Endothelial cell of umbilical vein (primary cell): ENCODE data around the gene ACADVL. TPM values are rescaled to one million over a fixed set of nuclear protein-coding genes. Genes with fewer than 3 reads are reported as not detected.

Source experiments
- BruUV-seq: library from RNA; stranded (reverse); fragments of 400-500 nt; replicated peaks from 2 replicates; lab custom pipeline; 2021; lab: Mats Ljungman, UMichigan
- CTCF ChIA-PET: fragments of 300-600, 350-600 bp; sonication (Branson Sonifier 250); formaldehyde crosslinking; loops from one replicate; lab custom pipeline; 2021; ENCODE audit warnings: antibody characterized with exemption, inconsistent platforms; lab: Charles Lee
- POLR2A ChIA-PET: fragments of 300-600, 350-600 bp; sonication (Branson Sonifier 250); formaldehyde crosslinking; loops from one replicate; lab custom pipeline; 2021; ENCODE audit warnings: antibody characterized with exemption, inconsistent platforms; lab: Charles Lee
- DNase-seq: peaks from one replicate; pipeline ENCODE4 v3.0.0-alpha.2; 2011; ENCODE audit warnings: low read depth, low spot score
- FAIRE-seq: peaks from 2 replicates; lab custom pipeline; 2011; peaks lifted over from hg19 to GRCh38; lab: Jason Lieb, UNC
- H2AFZ ChIP-seq: 2 replicates; pipeline ENCODE4 v1.6.0; 2012; ENCODE audit warnings: low read depth, low read length, control low read depth, inconsistent platforms
- H3K27ac ChIP-seq: 2 replicates; pipeline ENCODE4 v1.5.1; 2011; ENCODE audit warnings: low read depth, mild to moderate bottlenecking, control low read depth, low read length, moderate library complexity; ENCODE audit not compliant: insufficient read depth
- H3K27me3 ChIP-seq, 2 experiments: 2 replicates each; pipeline versions ENCODE4 v1.6.0 to v1.6.1; 2011; ENCODE audit warnings: low read length in 2 of 2, mixed read lengths in 1 of 2; ENCODE audit not compliant: control insufficient read depth in 2 of 2, insufficient read depth in 2 of 2
- H3K36me3 ChIP-seq, 2 experiments: 2 replicates in 1 of 2; 3 replicates in 1 of 2; pipeline ENCODE4 v1.5.1; 2011; ENCODE audit warnings: low read length in 2 of 2, mild to moderate bottlenecking in 1 of 2, moderate library complexity in 1 of 2; ENCODE audit not compliant: control insufficient read depth in 2 of 2, insufficient read depth in 2 of 2; ENCODE audit errors: extremely low read depth in 1 of 2
- H3K4me1 ChIP-seq: 3 replicates; pipeline ENCODE4 v1.5.1; 2011; ENCODE audit warnings: mild to moderate bottlenecking, low read length; ENCODE audit not compliant: control insufficient read depth, insufficient read depth; ENCODE audit errors: extremely low read depth
- H3K4me2 ChIP-seq: 2 replicates; pipeline ENCODE4 v1.6.1; 2011; ENCODE audit warnings: low read length, control low read depth, mixed read lengths; ENCODE audit not compliant: insufficient read depth
- H3K4me3 ChIP-seq, 3 experiments: fragments of 200-600 bp in 1 of 3; sonication (generic), shearing (Covaris generic) in 1 of 3; replicated peaks in 1 of 3; 2 replicates each; pipeline ENCODE4 v1.5.1; 2011 to 2016; ENCODE audit warnings: control low read depth in 3 of 3, low read length in 3 of 3, mild to moderate bottlenecking in 2 of 3, inconsistent platforms in 1 of 3, low read depth in 1 of 3, moderate library complexity in 1 of 3; ENCODE audit not compliant: insufficient read depth in 1 of 3
- H3K79me2 ChIP-seq: 2 replicates; pipeline ENCODE4 v1.6.0; 2012; ENCODE audit warnings: low read length, inconsistent platforms; ENCODE audit not compliant: control insufficient read depth, insufficient read depth
- H3K9ac ChIP-seq: replicated peaks from 2 replicates; pipeline ENCODE3; 2011; ENCODE audit warnings: low read length, control low read depth; ENCODE audit not compliant: insufficient read depth; ENCODE audit errors: extremely low read depth
- H3K9me1 ChIP-seq: replicated peaks from 3 replicates; pipeline ENCODE4 v1.6.0; 2011; ENCODE audit warnings: mild to moderate bottlenecking, low read length; ENCODE audit not compliant: control insufficient read depth, insufficient read depth; ENCODE audit errors: extremely low read depth
- H3K9me3 ChIP-seq: replicated peaks from 2 replicates; pipeline ENCODE4 v1.5.1; 2012; ENCODE audit warnings: low read length, inconsistent platforms; ENCODE audit not compliant: control insufficient read depth, insufficient read depth
- H4K20me1 ChIP-seq: replicated peaks from 2 replicates; pipeline ENCODE3; 2011; ENCODE audit warnings: mild to moderate bottlenecking, low read length; ENCODE audit not compliant: control insufficient read depth, insufficient read depth; ENCODE audit errors: extremely low read depth
- CTCF ChIP-seq, 2 donors: IDR thresholded peaks; 1 replicate in 1 of 2; 2 replicates in 1 of 2; pipeline ENCODE4 v1.5.1; 2011; ENCODE audit warnings: low read length in 2 of 2, mild to moderate bottlenecking in 2 of 2, moderate library complexity in 2 of 2, control low read depth in 1 of 2, inconsistent platforms in 1 of 2, low read depth in 1 of 2; ENCODE audit not compliant: insufficient read depth in 1 of 2; ENCODE audit errors: extremely low read depth in 1 of 2
- EZH2 ChIP-seq: IDR thresholded peaks from 2 replicates; pipeline ENCODE4 v1.6.1; 2012; ENCODE audit warnings: borderline replicate concordance, low read depth, mild to moderate bottlenecking, moderate library complexity, low read length, inconsistent platforms; ENCODE audit not compliant: severe bottlenecking
- FOS ChIP-seq: IDR thresholded peaks from 2 replicates; pipeline ENCODE4 v1.6.1; 2011; ENCODE audit warnings: mild to moderate bottlenecking, low read length, moderate library complexity, borderline replicate concordance; ENCODE audit not compliant: insufficient read depth
- GATA2 ChIP-seq: IDR thresholded peaks from 2 replicates; pipeline ENCODE4 v1.7.0; 2011; ENCODE audit warnings: low read depth, mild to moderate bottlenecking, moderate library complexity, mixed read lengths, low read length; ENCODE audit not compliant: insufficient read length, insufficient read depth
- JUN ChIP-seq: IDR thresholded peaks from 2 replicates; pipeline ENCODE4 v1.6.1; 2011; ENCODE audit warnings: borderline replicate concordance, low read depth; ENCODE audit not compliant: insufficient read length, insufficient read depth
- MYC ChIP-seq: IDR thresholded peaks from one replicate; pipeline ENCODE4 v1.6.1; 2011; ENCODE audit warnings: mild to moderate bottlenecking, low read depth, low read length
- POLR2A ChIP-seq: IDR thresholded peaks from 2 replicates; pipeline ENCODE4 v1.6.1; 2012; ENCODE audit warnings: low read depth, mild to moderate bottlenecking, control low read depth, low read length
- POLR2AphosphoS5 ChIP-seq: IDR thresholded peaks from 2 replicates; pipeline ENCODE4 v1.6.1; 2012; ENCODE audit warnings: low read depth, mild to moderate bottlenecking, control low read depth, low read length, moderate library complexity; ENCODE audit not compliant: insufficient read depth
- dilution Hi-C: fragments of 300-500 bp; cut with MboI; formaldehyde crosslinking; loops from one replicate; pipeline ENCODE4 v1.15.0; 2019; ENCODE audit warnings: low sequenced_read_pairs; ENCODE audit not compliant: extremely low pct_ligation_motif_present
- intact Hi-C: fragments of 100-400 bp; cut with micrococcal nuclease; formaldehyde crosslinking; loops from one replicate; pipeline ENCODE4 v1.10.0; 2022
- polyA plus RNA-seq, 4 experiments: library from polyadenylated mRNA; depleted of rRNA in 3 of 4; stranded (reverse) in 3 of 4; unstranded in 1 of 4; fragments of >200 nt; gene quantifications; 2 replicates each; pipeline versions ENCODE4 v1.2.1 to v1.2.3, GENCODE V29; 2011 to 2012; ENCODE audit warnings: missing spikeins in 1 of 4
- total RNA-seq: library from RNA; stranded (reverse); gene quantifications from 2 replicates; pipeline ENCODE4 v1.2.3, GENCODE V29; 2021
- TF ChIP-seq, protein P1 (sequence below): IDR thresholded peaks from 2 replicates; pipeline ENCODE4 v1.6.1; 2011; ENCODE audit not compliant: insufficient read depth, insufficient read length

Gene ACADVL
- total and polyA plus RNA-seq, 2 donors (not counting 3 experiments of a cell fraction or from before 2014, with no cell fraction given): 308 to 376 TPM

DNA sequence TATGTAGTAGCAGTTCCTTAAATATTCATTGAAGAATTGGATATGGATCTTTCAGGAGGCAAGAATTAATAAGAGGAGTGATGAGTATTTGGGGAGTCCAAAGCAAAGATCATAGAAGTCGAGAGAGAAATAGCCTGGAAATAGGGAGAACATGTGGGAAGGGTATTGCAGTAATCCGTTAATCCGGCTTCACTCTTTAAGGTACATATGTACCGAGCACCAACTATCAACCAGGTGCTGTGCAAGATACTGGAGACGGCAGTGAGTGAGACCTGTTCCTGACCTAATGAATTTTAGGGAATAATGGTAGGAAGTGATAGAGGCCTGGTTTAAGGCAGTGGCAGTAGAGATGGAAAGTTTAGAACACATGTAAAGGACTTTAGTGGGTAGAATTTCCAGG, 33.3 kb downstream of the ACADVL start:
- peak overlapping the region; percentile 57 to 82 (median 65) for H3K4me3 ChIP-seq
- H3K4me2 ChIP-seq: peak overlapping the region; percentile 90
- FAIRE-seq (no peak), DNase-seq (no peak)
- H3K79me2 ChIP-seq: peaks cover 48% of the 10 kb centered on the region
- no peak for TF ChIP-seq POLR2AphosphoS5
- H3K9me1 ChIP-seq: no peaks in the 10 kb centered on the region
- CTCF ChIA-PET: no interaction called here
- peaks cover 3 to 16% of the 10 kb centered on the region in 2 experiments for H3K36me3 ChIP-seq
- intact Hi-C loops (loop anchor here (5.0 kb wide), 1 partner anchor 184 kb away; the partner anchor contains the start of genes FGF11 and TMEM102), dilution Hi-C loops (no loop called here)
- H2AFZ ChIP-seq: no peak overlapping the region
- BruUV-seq: no TSS peak
- no peaks in the 10 kb centered on the region for H4K20me1 ChIP-seq
- no peaks in the 10 kb centered on the region for H3K9me3 ChIP-seq
- H3K27me3 ChIP-seq: no peaks in the 10 kb centered on the region
- H3K27ac ChIP-seq: peak overlapping the region; percentile 95
- POLR2A ChIA-PET: no interaction called here
- H3K9ac ChIP-seq: peak overlapping the region; percentile 94
- H3K4me1 ChIP-seq: peaks cover 23% of the 10 kb centered on the region

GRCh38 chr17:7254511-7254910, 34.8 kb downstream of the ACADVL start:
- dilution Hi-C loops: no loop called here
- no peak for DNase-seq
- FAIRE-seq: no peak
- H3K27me3 ChIP-seq: no peaks in the 10 kb centered on the region
- no peaks in the 10 kb centered on the region for H3K9me1 ChIP-seq
- no TSS peak for BruUV-seq
- H4K20me1 ChIP-seq: no peaks in the 10 kb centered on the region
- no peak overlapping the region for H3K9ac ChIP-seq
- H3K79me2 ChIP-seq: peaks cover 34% of the 10 kb centered on the region
- intact Hi-C loops: loop anchor here (5.0 kb wide), 1 partner anchor 183 kb away; the partner anchor contains the start of genes FGF11 and TMEM102
- ChIA-PET CTCF (interaction anchor here (1.2 kb wide), 1 partner anchor 41 kb away, joined by 7 read pairs; no protein-coding TSS in a partner anchor), POLR2A (no interaction called here)
- no peaks in the 10 kb centered on the region for H3K9me3 ChIP-seq
- no peak overlapping the region for H3K27ac ChIP-seq
- H3K4me2 ChIP-seq: no peak overlapping the region
- H3K4me3 ChIP-seq: no peak overlapping the region
- H2AFZ ChIP-seq: no peak overlapping the region
- H3K36me3 ChIP-seq: peaks cover 3 to 21% of the 10 kb centered on the region in 2 experiments
- H3K4me1 ChIP-seq: peaks cover 18% of the 10 kb centered on the region
- TF ChIP-seq, protein P1, sequence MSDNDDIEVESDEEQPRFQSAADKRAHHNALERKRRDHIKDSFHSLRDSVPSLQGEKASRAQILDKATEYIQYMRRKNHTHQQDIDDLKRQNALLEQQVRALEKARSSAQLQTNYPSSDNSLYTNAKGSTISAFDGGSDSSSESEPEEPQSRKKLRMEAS: no peak
- TF ChIP-seq FOS: no peak
- no peak for TF ChIP-seq POLR2A
- TF ChIP-seq GATA2: no peak
- TF ChIP-seq JUN: no peak
- TF ChIP-seq MYC: no peak
- TF ChIP-seq POLR2AphosphoS5: no peak
- TF ChIP-seq EZH2: no peak
- TF ChIP-seq CTCF (IDR thresholded peaks at IDR 0.05; ENCODE audit: extremely low read depth in 1 of 2, insufficient read depth in 1 of 2, low read depth in 1 of 2, low read length in 2 of 2): no peak
